H1 (cell line): Measurements from ENCODE around the gene LIN54. TPM values are rescaled to one million over a fixed set of nuclear protein-coding genes. Genes with fewer than 3 reads are reported as not detected.
"Not testable (repeated sequence)": the region's sequence is repeated elsewhere in the genome, so short reads cannot be mapped to it uniquely, and the experiment has no call there.

Experiments
- CTCF ChIA-PET: fragments of 300-600 bp; sonication (Branson Sonifier 250); formaldehyde crosslinking; loops from one replicate; lab custom pipeline; 2021; ENCODE audit not compliant: partially characterized antibody; lab: Charles Lee
- POLR2A ChIA-PET: fragments of 300-600 bp; sonication (Branson Sonifier 250); formaldehyde crosslinking; loops from one replicate; lab custom pipeline; 2021; ENCODE audit warnings: inconsistent platforms; ENCODE audit not compliant: partially characterized antibody; lab: Charles Lee
- DNase-seq, 2 experiments: peaks; one replicate each; pipeline versions ENCODE4 v3.0.0 to v3.0.0-alpha.2; 2010 to 2022; ENCODE audit warnings: low spot score in 2 of 2, low read depth in 1 of 2, mixed read lengths in 1 of 2
- FAIRE-seq: peaks from 2 replicates; lab custom pipeline; 2011; peaks lifted over from hg19 to GRCh38; lab: Jason Lieb, UNC
- H2AFZ ChIP-seq: 2 replicates; pipeline ENCODE4 v1.8.1; 2012; ENCODE audit warnings: low read length, inconsistent platforms
- H2AK5ac ChIP-seq: 2 replicates; pipeline ENCODE4 v1.6.1; 2013; ENCODE audit warnings: low read depth, low read length
- H2BK120ac ChIP-seq: replicated peaks from 2 replicates; pipeline ENCODE3; 2013; ENCODE audit warnings: low read depth, low read length, inconsistent platforms
- H2BK12ac ChIP-seq: 2 replicates; pipeline ENCODE4 v1.6.1; 2013; ENCODE audit warnings: low read depth, low read length
- H2BK15ac ChIP-seq: 2 replicates; pipeline ENCODE4 v1.6.1; 2013; ENCODE audit warnings: low read length
- H2BK20ac ChIP-seq: 2 replicates; pipeline ENCODE4 v1.6.1; 2013; ENCODE audit warnings: low read length
- H2BK5ac ChIP-seq: 2 replicates; pipeline ENCODE4 v1.6.1; 2013; ENCODE audit warnings: low read depth, low read length
- H3K14ac ChIP-seq: 2 replicates; pipeline ENCODE4 v1.6.1; 2013; ENCODE audit warnings: inconsistent platforms; ENCODE audit not compliant: insufficient read length
- H3K18ac ChIP-seq: 2 replicates; pipeline ENCODE4 v1.6.1; 2013; ENCODE audit warnings: low read length; ENCODE audit errors: extremely low read depth
- H3K23ac ChIP-seq: 2 replicates; pipeline ENCODE4 v1.6.1; 2013; ENCODE audit warnings: inconsistent platforms; ENCODE audit not compliant: insufficient read length
- H3K23me2 ChIP-seq: 2 replicates; pipeline ENCODE4 v1.6.1; 2013; ENCODE audit warnings: low read depth, low read length
- H3K27ac ChIP-seq: 2 replicates; pipeline ENCODE4 v1.6.1; 2011; ENCODE audit warnings: low read depth, low read length, inconsistent platforms
- H3K27me3 ChIP-seq, 4 experiments: replicated peaks in 1 of 4; 1 replicate in 1 of 4; 2 replicates in 3 of 4; pipeline versions ENCODE4 v1.6.1 to v1.8.1; 2011 to 2013; ENCODE audit warnings: low read length in 3 of 4, mild to moderate bottlenecking in 3 of 4, inconsistent platforms in 2 of 4, mixed read lengths in 2 of 4, moderate library complexity in 1 of 4; ENCODE audit not compliant: control insufficient read depth in 3 of 4, insufficient read depth in 3 of 4; ENCODE audit errors: extremely low read depth in 1 of 4
- H3K36me3 ChIP-seq, 4 experiments: 2 replicates each; pipeline versions ENCODE4 v1.6.1 to v1.8.1; 2011 to 2013; ENCODE audit warnings: mild to moderate bottlenecking in 4 of 4, low read length in 3 of 4, moderate library complexity in 2 of 4, control low read depth in 1 of 4, inconsistent platforms in 1 of 4; ENCODE audit not compliant: insufficient read depth in 4 of 4, control insufficient read depth in 2 of 4
- H3K4ac ChIP-seq: replicated peaks from 2 replicates; pipeline ENCODE3; 2013; ENCODE audit warnings: low read length, low read depth, mixed read lengths, inconsistent platforms; ENCODE audit not compliant: insufficient read length
- H3K4me1 ChIP-seq, 4 experiments: replicated peaks in 1 of 4; 1 replicate in 1 of 4; 2 replicates in 3 of 4; pipeline versions ENCODE4 v1.6.1 to v1.8.1; 2011 to 2013; ENCODE audit warnings: low read length in 3 of 4, inconsistent platforms in 2 of 4, mixed read lengths in 1 of 4; ENCODE audit not compliant: insufficient read depth in 4 of 4, control insufficient read depth in 3 of 4
- H3K4me2 ChIP-seq, 2 experiments: 2 replicates each; pipeline versions ENCODE4 v1.6.1 to v1.8.1; 2011 to 2013; ENCODE audit warnings: low read depth in 2 of 2, low read length in 2 of 2, control low read depth in 1 of 2, inconsistent platforms in 1 of 2, mild to moderate bottlenecking in 1 of 2; ENCODE audit not compliant: insufficient read depth in 1 of 2
- H3K4me3 ChIP-seq, 4 experiments: fragments of 200-600, 300-600 bp in 1 of 4; sonication (generic), shearing (Covaris generic), sonication (Bioruptor Twin) in 1 of 4; 2 replicates each; pipeline versions ENCODE4 v1.5.1 to v1.8.1; 2011 to 2016; ENCODE audit warnings: low read length in 4 of 4, low read depth in 3 of 4, control low read depth in 2 of 4, inconsistent platforms in 2 of 4, mild to moderate bottlenecking in 2 of 4, mixed read lengths in 1 of 4, moderate library complexity in 1 of 4; ENCODE audit not compliant: insufficient read depth in 2 of 4; ENCODE audit errors: extremely low read depth in 1 of 4
- H3K56ac ChIP-seq: replicated peaks from 2 replicates; pipeline ENCODE3; 2013; ENCODE audit warnings: low read depth, mild to moderate bottlenecking, mixed read lengths, low read length, inconsistent platforms; ENCODE audit not compliant: insufficient read length
- H3K79me1 ChIP-seq: 2 replicates; pipeline ENCODE4 v1.6.1; 2013; ENCODE audit warnings: low read depth, low read length, control low read depth
- H3K79me2 ChIP-seq, 2 experiments: 2 replicates each; pipeline versions ENCODE4 v1.6.1 to v1.8.1; 2012 to 2013; ENCODE audit warnings: low read length in 2 of 2, mild to moderate bottlenecking in 2 of 2, inconsistent platforms in 1 of 2; ENCODE audit not compliant: insufficient read depth in 2 of 2, control insufficient read depth in 1 of 2
- H3K9ac ChIP-seq, 4 experiments: replicated peaks in 1 of 4; 1 replicate in 1 of 4; 2 replicates in 3 of 4; pipeline versions ENCODE4 v1.6.1 to v1.8.1; 2011 to 2013; ENCODE audit warnings: low read depth in 3 of 4, low read length in 3 of 4, control low read depth in 2 of 4, mild to moderate bottlenecking in 2 of 4, moderate library complexity in 2 of 4, inconsistent platforms in 1 of 4; ENCODE audit errors: extremely low read depth in 1 of 4
- H3K9me3 ChIP-seq, 2 experiments: 2 replicates each; pipeline versions ENCODE4 v1.6.1 to v1.8.1; 2012 to 2013; ENCODE audit warnings: mild to moderate bottlenecking in 2 of 2, moderate library complexity in 2 of 2, control low read depth in 1 of 2, inconsistent platforms in 1 of 2, low read depth in 1 of 2, low read length in 1 of 2, mixed read lengths in 1 of 2; ENCODE audit not compliant: insufficient read depth in 2 of 2
- H4K20me1 ChIP-seq, 2 experiments: replicated peaks in 1 of 2; 2 replicates each; pipeline versions ENCODE3 to v1.8.1; 2011 to 2013; ENCODE audit warnings: inconsistent platforms in 2 of 2, low read length in 2 of 2, mild to moderate bottlenecking in 1 of 2; ENCODE audit not compliant: insufficient read depth in 2 of 2, control insufficient read depth in 1 of 2
- H4K5ac ChIP-seq: 2 replicates; pipeline ENCODE4 v1.6.1; 2013; ENCODE audit warnings: low read length, low read depth, mixed read lengths, inconsistent platforms; ENCODE audit not compliant: insufficient read length
- H4K8ac ChIP-seq: 2 replicates; pipeline ENCODE4 v1.8.0; 2013; ENCODE audit warnings: mild to moderate bottlenecking, moderate library complexity, low read length, inconsistent platforms; ENCODE audit not compliant: insufficient read depth; ENCODE audit errors: extremely low read depth
- H4K91ac ChIP-seq: replicated peaks from 2 replicates; pipeline ENCODE3; 2013; ENCODE audit warnings: low read length, mixed read lengths, inconsistent platforms; ENCODE audit not compliant: insufficient read length
- WGBS, 2 experiments: shearing (Covaris generic) in 1 of 2; methylation state at CpG; one replicate each; pipeline versions ENCODE4 v1.1.6 to v1.1.7; 2013 to 2015; ENCODE audit warnings: low lambda C conversion rate in 2 of 2, mixed read lengths in 2 of 2, inconsistent platforms in 1 of 2, low coverage in 1 of 2, missing lambda C conversion rate in 1 of 2; ENCODE audit not compliant: insufficient replicate concordance in 2 of 2, insufficient coverage in 1 of 2, insufficient read length in 1 of 2; ENCODE audit errors: extremely low coverage in 1 of 2, missing lambda C conversion rate in 1 of 2; 5-methylcytosine and 5-hydroxymethylcytosine counted together
- polyA plus RNA-seq, 7 experiments: library from polyadenylated mRNA; depleted of rRNA in 3 of 7; stranded (reverse) in 5 of 7; unstranded in 2 of 7; fragments of >200 nt in 5 of 7; fragments of 200-250 nt in 2 of 7; gene quantifications; 1 replicate in 5 of 7; 2 replicates in 1 of 7; 4 replicates in 1 of 7; pipeline versions ENCODE4 v1.2.1 to v1.2.3, GENCODE V29; 2011 to 2013; ENCODE audit warnings: missing spikeins in 2 of 7, mixed read lengths in 2 of 7
- total RNA-seq: library from RNA; stranded (reverse); fragmentation: NEBNext Ultra II Directional; extraction: Animal tissue kit (Norgen Biotek cat#: 25700); gene quantifications from 2 replicates; pipeline ENCODE4 v1.2.1, GENCODE V29; 2021

The LIN54 gene
- total and polyA plus RNA-seq, 2 of the 8 experiments (the other 6 are each of a cell fraction or from before 2014, with no cell fraction given) = 5.7 to 11.1 TPM

DNA sequence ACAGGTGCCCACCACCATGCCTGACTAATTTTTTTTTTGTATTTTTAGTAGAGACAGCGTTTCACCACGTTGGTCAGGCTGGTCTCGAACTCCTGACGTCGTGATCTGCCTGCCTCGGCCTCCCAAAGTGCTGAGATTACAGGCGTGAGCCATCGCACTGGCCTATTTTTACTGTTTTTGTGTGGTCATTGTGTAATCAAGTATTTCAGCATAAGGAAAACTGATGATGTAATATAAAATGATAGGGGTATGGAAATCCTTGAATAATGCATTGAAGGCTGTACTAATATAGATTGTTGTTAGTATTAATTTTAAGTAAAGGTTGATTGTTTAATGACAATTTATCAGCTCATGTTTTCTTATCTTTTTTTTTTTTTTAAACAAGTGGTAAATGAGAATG, 38.2 kb upstream of the LIN54 start:
- not testable (repeated sequence) for H2BK5ac ChIP-seq, H2BK120ac ChIP-seq, H4K20me1 ChIP-seq, H4K91ac ChIP-seq, H2BK20ac ChIP-seq, H3K79me1 ChIP-seq, H3K36me3 ChIP-seq, H2BK12ac ChIP-seq, H3K27me3 ChIP-seq, H3K9ac ChIP-seq, H3K4me2 ChIP-seq, H4K8ac ChIP-seq, H3K79me2 ChIP-seq, H3K14ac ChIP-seq, H3K4me1 ChIP-seq, DNase-seq, H3K18ac ChIP-seq, H2AK5ac ChIP-seq, FAIRE-seq, H3K27ac ChIP-seq, H3K4ac ChIP-seq, H2BK15ac ChIP-seq, H3K4me3 ChIP-seq, H4K5ac ChIP-seq, H3K56ac ChIP-seq, H3K23me2 ChIP-seq, H3K23ac ChIP-seq, H3K9me3 ChIP-seq, H2AFZ ChIP-seq
- POLR2A ChIA-PET = interaction anchor here (0.6 to 2.7 kb wide), 2 partner anchors 14 to 275 kb away, joined by 5 to 9 read pairs; partner anchors contain the start of gene COPS4
- CTCF ChIA-PET = interaction anchor here (1.0 to 2.0 kb wide), 4 partner anchors 8 to 63 kb away, joined by 3 to 7 read pairs (median 4); no protein-coding TSS in a partner anchor
- WGBS, 2 experiments = 89% methylated on average over 8 of the region's 8 CpGs; no CpG with 5 or more reads in 1 of the 2 experiments
